ENCODE results near the gene CAMK4.

- TF ChIP-seq CTCF (IDR thresholded peaks at IDR 0.05; ENCODE audit: low read depth, low read length, poor library complexity, severe bottlenecking) (no peak), EZH2phosphoT487 (IDR thresholded peaks at IDR 0.05; ENCODE audit: borderline replicate concordance, low read length) (no peak)
These were observed 165.4 kb downstream of the CAMK4 start for GRCh38 chr5:111389390-111390082.
